HG02678 (cell line): ENCODE measurements around the gene SAMD7.
A peak's percentile ranks its signal among the peaks of the same experiment; 100 is the strongest.

ENCODE experiments used
- ATAC-seq: cut with Tn5 transposase; IDR thresholded peaks from one replicate; pipeline ENCODE4 v1.9.1; 2021; ENCODE audit warnings: mild to moderate bottlenecking, moderate library complexity; ENCODE audit not compliant: unreplicated experiment

SAMD7 gene, protein sequence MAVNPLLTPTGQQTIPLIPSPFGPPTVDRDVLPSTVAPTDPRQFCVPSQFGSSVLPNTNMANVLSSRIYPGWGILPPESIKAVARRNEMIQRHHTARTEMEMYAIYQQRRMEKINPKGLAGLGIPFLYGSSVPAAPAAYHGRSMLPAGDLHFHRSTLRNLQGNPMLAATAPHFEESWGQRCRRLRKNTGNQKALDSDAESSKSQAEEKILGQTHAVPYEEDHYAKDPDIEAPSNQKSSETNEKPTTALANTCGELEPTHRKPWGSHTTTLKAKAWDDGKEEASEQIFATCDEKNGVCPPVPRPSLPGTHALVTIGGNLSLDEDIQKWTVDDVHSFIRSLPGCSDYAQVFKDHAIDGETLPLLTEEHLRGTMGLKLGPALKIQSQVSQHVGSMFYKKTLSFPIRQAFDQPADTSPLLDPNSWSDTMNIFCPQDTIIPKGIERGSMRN

GRCh38 chr3:169911272-169911671 is at the start of gene SAMD7:
SAMD7 (plus strand) TSS chr3:169911572; CDS start chr3:169919499, 7,927 bp downstream.
- ATAC-seq, result no peak

- no peak for ATAC-seq
Observed at GRCh38 chr3:169861871-169862270, 49.5 kb upstream of the SAMD7 start.

- ATAC-seq, result peak; percentile 65
Observed at GRCh38 chr3:169863458-169863899, 47.9 kb upstream of the SAMD7 start.

- ATAC-seq, result no peak
Observed at GRCh38 chr3:169864270-169864669, 47.1 kb upstream of the SAMD7 start.

DNA sequence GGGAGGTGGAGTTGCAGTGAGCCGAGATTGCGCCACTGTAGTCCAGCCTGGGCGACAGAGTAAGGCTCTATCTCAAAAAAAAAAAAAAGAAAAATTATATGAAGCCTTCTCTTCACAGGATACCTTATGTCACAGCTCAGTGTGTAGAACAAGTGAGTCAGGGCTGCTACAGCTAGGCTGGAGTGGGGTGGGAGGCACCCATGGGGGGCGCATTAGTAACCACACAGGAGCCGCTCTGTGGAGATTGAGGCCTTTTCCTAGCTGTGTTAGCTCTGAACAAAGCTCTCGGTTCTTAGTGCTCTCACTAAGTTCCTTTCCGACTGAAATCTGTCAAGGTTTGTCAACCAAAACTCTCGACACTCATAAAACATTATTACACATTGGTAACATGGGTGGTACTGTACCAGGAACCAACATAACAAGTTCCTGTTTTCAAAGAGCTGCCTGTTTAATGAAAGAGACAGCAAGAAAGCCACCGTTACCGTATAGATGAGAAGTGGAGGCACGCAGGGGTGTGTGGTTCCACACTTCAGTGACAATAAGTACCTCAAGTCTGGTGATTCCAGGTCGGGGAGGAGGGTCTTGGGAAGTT is 46.1 kb upstream of the SAMD7 start:
- ATAC-seq, result peak; percentile 57

DNA sequence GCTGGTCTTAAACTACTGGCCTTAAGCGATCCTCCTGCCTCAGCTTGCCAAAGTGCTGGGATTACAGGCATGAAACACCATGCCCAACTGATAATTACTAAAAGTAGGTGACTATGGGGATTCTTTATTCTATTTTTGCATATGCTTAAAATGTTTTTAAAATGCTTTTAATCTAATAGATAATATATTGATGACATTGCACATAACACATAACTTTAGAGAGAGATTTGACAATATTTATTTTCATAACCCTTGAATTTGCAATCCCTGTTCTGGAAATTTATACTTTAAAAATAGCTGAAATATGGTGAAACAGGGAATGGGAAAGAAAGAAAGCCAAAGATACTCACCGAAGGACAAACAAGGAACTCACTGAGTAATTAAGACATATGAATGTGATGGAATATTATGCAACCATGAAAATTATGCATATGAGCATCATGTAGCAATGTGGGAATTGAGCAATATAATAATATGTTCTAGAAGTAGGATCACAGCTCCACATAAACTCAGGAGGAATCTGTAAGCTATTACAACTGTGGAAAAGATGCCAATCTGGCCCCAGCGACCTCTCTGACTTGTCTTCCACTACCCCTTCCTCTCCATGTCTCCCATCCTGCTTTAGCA is 43.7 kb upstream of the SAMD7 start:
- no peak for ATAC-seq

DNA sequence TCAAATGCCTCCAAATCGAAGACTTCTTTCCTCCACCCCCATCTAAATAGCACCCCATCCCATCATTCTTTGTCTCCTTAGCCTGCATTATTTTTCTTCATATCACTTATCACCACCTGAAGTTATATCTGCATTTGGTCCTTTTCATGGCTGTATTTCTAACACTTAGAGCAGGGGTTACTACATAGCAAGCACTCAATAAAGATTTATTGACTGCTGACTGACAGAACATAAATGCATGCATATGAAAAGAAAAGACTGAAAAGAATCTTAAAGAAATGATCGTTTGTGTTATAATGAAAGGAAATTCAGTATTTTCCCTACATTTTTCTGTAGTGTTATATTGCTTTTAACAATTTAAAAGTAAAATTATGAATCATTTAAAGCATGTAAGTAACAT is 43.0 kb upstream of the SAMD7 start:
- no peak for ATAC-seq

- no peak for ATAC-seq
Observed at GRCh38 chr3:169869484-169870220, 41.7 kb upstream of the SAMD7 start, which contains the start of gene LRRC31. LRRC31 (minus strand) TSS chr3:169869935; CDS start chr3:169869807, 128 bp downstream.

DNA sequence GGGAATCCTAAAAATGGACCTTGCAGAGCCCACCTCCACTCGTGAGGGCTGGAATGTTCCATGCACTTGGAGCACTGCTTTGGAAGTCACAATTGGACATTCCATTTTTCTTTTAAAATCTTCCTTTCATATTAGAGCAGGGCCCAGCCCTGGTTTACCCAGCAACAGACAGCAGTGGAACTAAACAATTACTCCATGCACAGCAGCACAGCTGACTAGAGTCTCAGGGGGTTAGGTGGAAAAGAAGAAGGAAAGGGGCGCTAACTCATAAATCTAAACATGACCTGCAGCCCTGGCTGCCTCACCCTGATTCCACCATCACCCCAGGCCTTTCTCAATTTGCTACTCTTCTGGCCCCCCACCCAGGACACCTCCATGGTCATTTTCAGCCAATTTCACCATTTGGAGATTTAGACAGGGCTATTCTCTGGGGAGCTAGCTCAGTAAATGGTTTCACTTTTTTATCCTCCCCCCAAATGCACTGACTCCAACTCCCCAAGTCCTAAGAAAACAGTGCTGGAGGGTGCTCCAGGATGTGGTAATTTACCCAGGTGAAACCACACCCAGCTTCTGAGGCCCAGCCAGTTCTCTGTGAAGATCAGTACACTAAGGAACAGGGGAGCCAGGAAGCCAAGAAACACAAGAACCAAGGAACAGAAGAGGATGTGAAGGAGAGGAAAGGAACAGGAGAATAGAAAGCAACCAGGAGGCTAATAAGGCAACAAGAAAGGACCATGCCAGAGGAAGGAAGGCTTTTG is 40.1 kb upstream of the SAMD7 start:
- ATAC-seq, result no peak

DNA sequence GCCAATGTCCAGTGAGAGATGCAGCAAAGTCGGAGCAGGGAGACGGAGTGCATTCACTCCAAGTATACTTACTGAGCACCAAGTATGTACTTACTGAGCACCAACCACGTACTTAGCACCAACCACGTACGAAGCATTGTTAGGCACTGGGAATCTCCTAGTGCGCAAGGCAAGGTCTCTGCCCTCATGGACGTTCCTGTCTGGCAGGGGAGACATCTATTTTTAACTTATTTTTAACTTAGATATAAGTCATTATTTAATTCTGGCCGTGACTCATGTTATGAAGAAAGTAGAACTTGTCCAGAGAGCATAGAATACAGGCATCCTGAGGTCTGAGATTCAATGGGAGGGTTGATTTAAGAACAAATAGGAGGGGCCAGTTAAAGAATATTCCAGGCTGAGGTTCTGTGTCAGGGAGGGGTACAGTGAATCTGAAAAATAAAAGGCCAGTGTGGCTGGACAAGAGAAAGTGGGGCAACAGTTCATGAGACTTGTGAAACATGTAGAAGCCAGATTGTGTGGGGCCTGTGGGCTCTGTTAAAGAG is 32.3 kb upstream of the SAMD7 start:
- ATAC-seq, result no peak

DNA sequence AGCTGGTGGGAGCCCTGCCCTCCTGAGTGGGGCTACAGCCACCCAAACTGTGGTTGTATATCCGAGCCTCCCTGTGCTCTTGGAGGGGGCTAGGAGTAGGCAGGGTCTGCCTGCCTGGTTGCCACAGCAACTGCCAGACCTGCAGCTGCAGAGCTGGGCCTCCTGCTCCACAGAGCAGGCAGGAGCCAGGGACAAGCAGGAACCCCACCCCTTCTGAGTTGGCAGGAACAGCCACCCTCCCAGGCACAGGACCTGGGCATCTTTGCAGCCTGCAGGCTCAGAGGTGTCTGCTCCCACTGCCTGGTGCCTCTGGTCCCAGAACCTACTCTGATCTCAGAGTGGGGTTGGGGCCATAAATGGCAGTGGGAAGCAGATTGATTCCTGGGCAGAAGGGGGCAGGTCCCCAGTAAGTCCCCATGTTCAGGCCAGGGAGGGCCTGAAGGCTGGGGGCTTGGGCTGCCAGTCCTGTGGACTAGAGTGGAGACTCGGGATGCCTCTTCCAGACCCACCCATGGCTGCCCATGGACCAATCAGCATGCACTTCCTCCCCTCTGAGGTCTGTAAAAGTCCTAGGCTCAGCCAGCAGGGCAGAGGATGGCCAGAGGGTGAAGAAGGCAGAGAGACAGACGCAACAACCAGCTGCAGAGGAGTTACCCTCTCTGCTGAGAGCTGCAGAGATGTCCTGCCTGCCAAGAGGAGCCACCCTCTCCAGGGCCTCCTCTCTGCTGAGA is 31.4 kb upstream of the SAMD7 start:
- ATAC-seq, result no peak

DNA sequence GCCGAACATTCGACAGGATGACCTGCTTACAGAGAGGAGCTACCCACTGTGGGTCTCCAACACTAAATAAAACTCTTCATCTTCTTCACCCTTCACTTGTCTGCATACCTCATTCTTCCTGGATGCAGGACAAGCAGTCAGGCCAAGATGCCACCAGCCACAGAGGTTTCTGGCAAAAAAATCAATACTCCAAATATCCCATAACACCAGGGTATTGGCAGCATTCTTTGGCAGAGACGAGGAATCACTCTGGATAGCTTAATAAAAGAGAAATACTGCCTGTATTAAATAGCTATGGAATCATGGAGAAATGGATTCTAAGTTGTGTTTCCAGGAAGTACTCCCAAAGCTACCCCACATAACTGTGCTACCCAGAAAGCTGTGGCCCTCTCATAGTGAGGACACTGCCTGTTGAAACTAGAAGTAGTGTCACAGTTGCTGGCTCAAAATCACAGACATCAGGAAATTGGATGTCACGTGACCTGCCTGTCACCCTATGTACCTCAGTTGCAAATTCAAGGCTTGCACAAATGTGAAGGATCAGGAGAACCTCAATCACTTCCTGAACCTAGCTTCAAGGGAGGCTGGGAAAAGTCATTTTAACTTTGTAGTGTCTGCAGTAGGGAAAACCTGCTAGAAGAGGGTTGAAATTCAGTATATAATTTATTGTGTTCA is 30.7 kb upstream of the SAMD7 start:
- ATAC-seq, result no peak

DNA sequence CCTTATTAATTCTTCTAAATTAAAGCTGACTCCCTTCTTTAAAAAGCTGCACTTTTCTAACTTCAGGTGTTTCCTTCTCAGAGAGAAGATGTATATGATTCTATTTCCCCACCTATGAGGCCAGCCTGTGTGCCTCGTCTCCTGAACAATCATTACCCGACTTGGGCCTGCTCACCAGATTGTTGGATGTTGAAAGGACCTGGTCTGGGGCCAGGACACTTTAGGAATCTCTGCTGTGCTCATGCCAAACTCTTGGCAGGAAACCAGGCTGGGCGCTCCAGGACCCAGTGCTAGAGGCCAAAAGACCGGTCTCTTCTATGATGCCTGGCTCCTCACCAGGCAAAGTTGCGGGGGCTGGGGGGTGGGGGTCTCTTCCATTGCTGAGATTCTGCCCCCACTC is 24.7 kb upstream of the SAMD7 start:
- no peak for ATAC-seq

GRCh38 chr3:169891886-169892285 is 19.5 kb upstream of the SAMD7 start:
- ATAC-seq, result no peak

GRCh38 chr3:169894110-169894509 is 17.3 kb upstream of the SAMD7 start:
- ATAC-seq, result no peak

DNA sequence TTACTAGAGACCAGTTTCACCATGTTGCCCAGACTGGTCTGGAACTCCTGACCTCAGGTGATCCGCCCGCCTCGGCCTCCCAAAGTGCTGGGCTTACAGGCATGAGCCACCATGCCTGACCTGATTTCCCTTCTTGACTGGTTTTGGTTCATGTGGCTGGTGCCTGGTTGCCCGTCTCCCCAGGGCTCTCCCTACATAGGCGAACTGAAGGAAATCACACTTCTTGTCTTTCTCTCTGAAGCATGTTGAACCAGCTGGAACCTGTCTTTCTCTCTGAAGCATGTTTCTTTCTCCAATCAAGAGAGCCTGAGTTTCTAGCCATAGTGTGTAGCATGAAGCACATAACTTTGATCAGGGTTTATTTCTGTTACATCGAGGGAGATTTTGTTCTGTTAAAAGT is 16.3 kb upstream of the SAMD7 start:
- ATAC-seq, result no peak

GRCh38 chr3:169897284-169897683 is 14.1 kb upstream of the SAMD7 start:
- ATAC-seq, result no peak

DNA sequence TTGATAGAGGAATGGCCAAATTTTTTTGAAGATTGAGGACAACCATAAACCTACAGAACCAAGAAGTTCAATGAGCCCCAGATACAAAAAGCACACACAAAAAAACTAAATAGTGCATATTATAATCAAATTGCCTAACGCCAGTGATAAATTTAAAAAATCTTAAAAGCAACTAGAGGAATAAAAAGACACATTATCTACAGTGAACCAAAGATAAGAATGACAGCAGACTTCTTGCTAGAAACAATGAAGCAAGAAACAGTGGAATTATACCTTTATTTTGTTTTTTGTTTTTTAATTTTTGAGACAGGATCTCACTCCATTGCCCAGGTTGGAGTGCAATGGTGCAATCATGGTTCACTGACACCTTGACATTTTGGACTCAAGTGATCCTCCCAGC is 9.9 kb upstream of the SAMD7 start:
- no peak for ATAC-seq

DNA sequence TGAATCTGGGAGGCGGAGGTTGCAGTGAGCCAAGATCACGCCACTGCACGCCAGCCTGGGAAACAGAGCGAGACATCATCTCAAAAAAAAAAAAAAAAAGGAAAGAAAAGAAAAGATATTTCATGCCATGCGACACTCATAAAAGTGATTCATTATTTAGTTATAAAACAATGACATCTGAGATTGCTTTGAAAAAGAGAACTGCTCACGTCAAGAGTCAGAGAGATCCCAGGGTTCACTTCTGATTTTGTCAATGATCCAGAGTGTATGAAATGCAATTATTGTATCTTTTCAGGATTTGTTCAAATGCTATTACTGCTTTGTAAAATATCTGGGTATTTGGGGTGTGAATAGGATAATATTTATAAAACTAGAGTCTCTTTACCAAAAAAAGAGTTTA is 6.0 kb upstream of the SAMD7 start:
- ATAC-seq, result no peak
